ENCODE results near the gene NECTIN1. TPM values are rescaled to one million over a fixed set of nuclear protein-coding genes. Genes with fewer than 3 reads are reported as not detected.

Gene NECTIN1
- total RNA-seq, 2 donors from 2014 or later, result 4.0 to 4.4 TPM

- TF ChIP-seq CTCF (IDR thresholded peaks at IDR 0.05), result no peak
- no peaks in the 10 kb centered on the region for H3K9me3 ChIP-seq
- H3K36me3 ChIP-seq, result no peaks in the 10 kb centered on the region
- H3K4me3 ChIP-seq, result no peak overlapping the region
- no peak overlapping the region for H3K27ac ChIP-seq
- H3K4me1 ChIP-seq, result no peaks in the 10 kb centered on the region
- no peak for DNase-seq (ENCODE audit: low spot score)
- H3K27me3 ChIP-seq, result no peaks in the 10 kb centered on the region
These were observed 81.7 kb downstream of the NECTIN1 start for GRCh38 chr11:119647254-119647653.

- no peak for TF ChIP-seq CTCF (IDR thresholded peaks at IDR 0.05)
- Histone ChIP-seq H3K27ac (no peak overlapping the region), H3K27me3 (no peaks in the 10 kb centered on the region), H3K4me3 (no peak overlapping the region), H3K9me3 (no peaks in the 10 kb centered on the region), H3K36me3 (no peaks in the 10 kb centered on the region), H3K4me1 (no peaks in the 10 kb centered on the region)
- no peak for DNase-seq (ENCODE audit: low spot score)
These were observed 84.0 kb downstream of the NECTIN1 start for GRCh38 chr11:119645018-119645417.

GRCh38 chr11:119644502-119644901 is 84.5 kb downstream of the NECTIN1 start:
- no peaks in the 10 kb centered on the region for H3K27me3 ChIP-seq
- no peak overlapping the region for H3K27ac ChIP-seq
- no peaks in the 10 kb centered on the region for H3K4me1 ChIP-seq
- no peaks in the 10 kb centered on the region for H3K36me3 ChIP-seq
- H3K9me3 ChIP-seq, result no peaks in the 10 kb centered on the region
- DNase-seq (ENCODE audit: low spot score), result no peak
- no peak for TF ChIP-seq CTCF (IDR thresholded peaks at IDR 0.05)
- H3K4me3 ChIP-seq, result no peak overlapping the region

- no peak for TF ChIP-seq CTCF (IDR thresholded peaks at IDR 0.05)
- Histone ChIP-seq H3K4me1 (no peaks in the 10 kb centered on the region), H3K4me3 (no peak overlapping the region), H3K27ac (no peak overlapping the region), H3K9me3 (no peaks in the 10 kb centered on the region), H3K27me3 (no peaks in the 10 kb centered on the region), H3K36me3 (no peaks in the 10 kb centered on the region)
- no peak for DNase-seq (ENCODE audit: low spot score)
These were observed 85.1 kb downstream of the NECTIN1 start for GRCh38 chr11:119643876-119644225.

- DNase-seq (ENCODE audit: low spot score), result no peak
- no peaks in the 10 kb centered on the region for H3K36me3 ChIP-seq
- no peak for TF ChIP-seq CTCF (IDR thresholded peaks at IDR 0.05)
- no peak overlapping the region for H3K27ac ChIP-seq
- H3K27me3 ChIP-seq, result no peaks in the 10 kb centered on the region
- H3K9me3 ChIP-seq, result no peaks in the 10 kb centered on the region
- H3K4me3 ChIP-seq, result no peak overlapping the region
- no peaks in the 10 kb centered on the region for H3K4me1 ChIP-seq
These were observed 85.7 kb downstream of the NECTIN1 start for GRCh38 chr11:119643212-119643875.

All from right atrium auricular region (tissue), 2 donors.